ENCODE data around the gene INTS12. TPM values are rescaled to one million over a fixed set of nuclear protein-coding genes. Genes with fewer than 3 reads are reported as not detected.

Gene INTS12, protein sequence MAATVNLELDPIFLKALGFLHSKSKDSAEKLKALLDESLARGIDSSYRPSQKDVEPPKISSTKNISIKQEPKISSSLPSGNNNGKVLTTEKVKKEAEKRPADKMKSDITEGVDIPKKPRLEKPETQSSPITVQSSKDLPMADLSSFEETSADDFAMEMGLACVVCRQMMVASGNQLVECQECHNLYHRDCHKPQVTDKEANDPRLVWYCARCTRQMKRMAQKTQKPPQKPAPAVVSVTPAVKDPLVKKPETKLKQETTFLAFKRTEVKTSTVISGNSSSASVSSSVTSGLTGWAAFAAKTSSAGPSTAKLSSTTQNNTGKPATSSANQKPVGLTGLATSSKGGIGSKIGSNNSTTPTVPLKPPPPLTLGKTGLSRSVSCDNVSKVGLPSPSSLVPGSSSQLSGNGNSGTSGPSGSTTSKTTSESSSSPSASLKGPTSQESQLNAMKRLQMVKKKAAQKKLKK
- 14.6 to 19.1 TPM (median 15.4 TPM) in 5 replicates for total RNA-seq (2022; extraction: Qiagen RNA extraction)

GRCh38 chr4:105708181-105709080, at the start of gene INTS12, which contains the start of gene GSTCD:
TSS of gene INTS12 (minus strand) at chr4:105708689. CDS start at chr4:105700005, 8,684 bp downstream.
TSS of gene GSTCD (plus strand) at chr4:105708784. CDS start at chr4:105717614, 8,830 bp downstream.

Other genes starting within 250 kb of the INTS12 start
- 75.3 to 82.4 TPM (median 79.4 TPM) in 5 replicates for gene PPA2, start 234.6 kb downstream of the INTS12 start, total RNA-seq (2022; extraction: Qiagen RNA extraction)
- not detected in 5 replicates for gene ARHGEF38, start 156.1 kb downstream of the INTS12 start, total RNA-seq (2022; extraction: Qiagen RNA extraction)
- 4.2 to 6.5 TPM (median 5.7 TPM) in 5 replicates for gene GSTCD, start 95 bp upstream of the INTS12 start, total RNA-seq (2022; extraction: Qiagen RNA extraction)
- gene NPNT, start 186.8 kb upstream of the INTS12 start, total RNA-seq (2022; extraction: Qiagen RNA extraction) = 0.34 to 0.57 TPM (median 0.35 TPM) in 5 replicates

Data from A549 treated with Mapracorat at 1 μM for 4 hours (cell line).